SKM-1 treated with dmso at 0.1 percent for 144 hours (cell line): Measurements from ENCODE around the gene MAML2.
A peak's percentile ranks its signal among the peaks of the same experiment; 100 is the strongest.

Source experiments
- DNase-seq: peaks from one replicate; lab custom pipeline; 2025; ENCODE audit not compliant: unreplicated experiment; lab: John Stamatoyannopoulos, UW

MAML2 gene

GRCh38 chr11:96215826-96216225, 127.2 kb downstream of the MAML2 start:
- DNase-seq = no peak

GRCh38 chr11:96215110-96215782, 127.7 kb downstream of the MAML2 start:
- DNase-seq = no peak

- DNase-seq = no peak
Measured at GRCh38 chr11:96214777-96215109, 128.3 kb downstream of the MAML2 start.

GRCh38 chr11:96213500-96213899, 129.5 kb downstream of the MAML2 start:
- DNase-seq = no peak

- no peak for DNase-seq
Measured at GRCh38 chr11:96211436-96211835, 131.6 kb downstream of the MAML2 start.

GRCh38 chr11:96207459-96208449, 135.2 kb downstream of the MAML2 start:
- peak; percentile 49 for DNase-seq

- DNase-seq = no peak
Measured at GRCh38 chr11:96206955-96207354, 136.0 kb downstream of the MAML2 start.

- no peak for DNase-seq
Measured at GRCh38 chr11:96205460-96205809, 137.6 kb downstream of the MAML2 start.

- DNase-seq = no peak
Measured at GRCh38 chr11:96204721-96205459, 138.1 kb downstream of the MAML2 start.

- no peak for DNase-seq
Measured at GRCh38 chr11:96204366-96204659, 138.7 kb downstream of the MAML2 start.

GRCh38 chr11:96203567-96204365, 139.2 kb downstream of the MAML2 start:
- DNase-seq = no peak

- DNase-seq = no peak
Measured at GRCh38 chr11:96200243-96200642, 142.8 kb downstream of the MAML2 start.

GRCh38 chr11:96199563-96200025, 143.4 kb downstream of the MAML2 start:
- no peak for DNase-seq

- DNase-seq = peak; percentile 38
Measured at GRCh38 chr11:96197801-96198701, 144.9 kb downstream of the MAML2 start.

GRCh38 chr11:96197103-96197502, 145.9 kb downstream of the MAML2 start:
- DNase-seq = no peak

- no peak for DNase-seq
Measured at GRCh38 chr11:96196181-96196662, 146.8 kb downstream of the MAML2 start.

GRCh38 chr11:96195671-96196070, 147.3 kb downstream of the MAML2 start:
- DNase-seq = no peak

- DNase-seq = no peak
Measured at GRCh38 chr11:96194581-96195374, 148.2 kb downstream of the MAML2 start.
